Occipital lobe (tissue), 2 donors: ENCODE results near the gene RBM41. TPM values are rescaled to one million over a fixed set of nuclear protein-coding genes. Genes with fewer than 3 reads are reported as not detected.

Experiments
- DNase-seq: peaks from one replicate; lab custom pipeline; 2025; lab: John Stamatoyannopoulos, UW
- total RNA-seq: library from RNA; depleted of rRNA; stranded (reverse); fragments of >200 nt; gene quantifications from one replicate; pipeline ENCODE4 v1.2.3, GENCODE V29; 2014

Gene RBM41
- total RNA-seq, 1 donor from 2014 or later: 29.9 TPM

DNA sequence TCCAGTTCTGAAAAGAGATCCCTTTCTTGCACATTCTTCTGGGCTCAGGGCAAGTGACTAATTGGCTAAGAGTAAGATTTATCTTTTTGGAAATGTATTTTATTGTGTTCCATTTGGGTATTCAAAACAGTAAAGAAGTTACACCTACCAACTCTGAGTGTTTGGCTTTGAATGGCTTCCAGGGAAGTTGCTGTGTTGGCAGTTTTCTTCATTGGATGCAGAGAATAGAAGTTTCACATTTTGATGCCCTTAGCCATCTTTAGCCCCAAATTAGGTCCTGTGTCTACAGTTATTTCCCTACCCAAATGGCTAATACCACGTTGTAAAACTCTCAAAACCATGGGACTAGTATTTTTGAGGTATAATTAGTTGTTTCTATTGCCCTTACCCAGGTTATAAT is 88.9 kb downstream of the RBM41 start:
- DNase-seq: no peak

DNA sequence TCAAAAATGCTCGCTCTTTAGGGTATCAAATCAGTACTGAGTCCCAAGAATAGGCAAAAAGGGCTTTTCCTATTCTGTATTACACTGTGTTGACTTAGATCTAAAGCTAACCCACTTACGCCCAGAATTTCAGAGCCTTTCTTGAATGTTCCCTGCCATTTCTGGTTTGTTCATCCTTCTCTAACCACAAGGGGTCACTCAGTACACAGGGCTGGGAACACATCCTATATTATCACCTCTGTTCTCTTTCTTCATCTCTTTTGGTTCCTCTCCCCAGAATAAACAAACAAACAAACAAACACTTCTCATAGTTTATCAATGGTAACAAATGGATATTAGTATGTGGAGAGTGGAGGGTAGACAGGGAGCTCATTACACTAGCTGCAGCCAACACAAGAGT is 93.1 kb downstream of the RBM41 start:
- DNase-seq: no peak

GRCh38 chrX:107014936-107015335 is 103.7 kb downstream of the RBM41 start:
- DNase-seq: no peak

Other genes with a start within 250 kb of the RBM41 start
- not detected for gene RIPPLY1, start 215.5 kb downstream of the RBM41 start, total RNA-seq
- not detected for gene CLDN2, start 198.4 kb downstream of the RBM41 start, total RNA-seq
- gene MORC4, start 118.6 kb downstream of the RBM41 start, total RNA-seq: 6.6 TPM
- 0.16 TPM for gene NUP62CL, start 87.6 kb upstream of the RBM41 start, total RNA-seq
- not detected for gene DNAAF6, start 87.8 kb upstream of the RBM41 start, total RNA-seq